ENCODE measurements around the gene PDGFA. TPM values are rescaled to one million over a fixed set of nuclear protein-coding genes. Genes with fewer than 3 reads are reported as not detected.

Gene PDGFA
- total RNA-seq, 1 donor from 2014 or later: 7.3 TPM

DNA sequence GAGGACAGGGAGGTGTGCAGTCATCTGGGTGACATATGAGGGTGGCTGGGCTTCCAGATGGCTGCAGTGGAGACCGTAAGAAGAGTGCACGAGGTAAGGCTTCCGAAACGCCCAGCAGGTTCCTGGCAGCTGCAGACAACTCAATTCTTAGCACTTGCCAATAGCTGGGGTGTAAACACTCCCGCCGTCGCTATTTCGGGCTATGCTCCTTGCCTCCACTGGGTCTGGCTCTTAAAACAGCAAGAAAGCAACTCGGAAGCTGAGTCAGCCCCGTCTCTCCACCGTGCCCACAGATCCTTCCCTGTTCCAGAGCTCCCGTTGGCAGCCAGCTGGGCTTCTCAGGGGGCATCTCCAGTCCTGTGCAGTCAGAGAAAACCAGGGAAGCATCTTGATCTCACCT is 6.1 kb upstream of the PDGFA start:
- POLR2A ChIA-PET: no interaction called here
- Mint-ChIP-seq H3K27me3 (no peaks in the 10 kb centered on the region), H3K4me1 (peaks cover 16% of the 10 kb centered on the region), H3K4me3 (no peak overlapping the region), H3K27ac (no peak overlapping the region), H3K9me3 (no peaks in the 10 kb centered on the region), H3K36me3 (ENCODE audit: low read depth) (no peaks in the 10 kb centered on the region)
- DNase-seq: no peak
- intact Hi-C loops (cut with micrococcal nuclease): loop anchor here (10.0 kb wide), 2 partner anchors 191 to 349 kb away; partner anchors contain the start of gene GET4
- no peak for ATAC-seq (ENCODE audit: low read depth)
- TF ChIP-seq, protein P1, sequence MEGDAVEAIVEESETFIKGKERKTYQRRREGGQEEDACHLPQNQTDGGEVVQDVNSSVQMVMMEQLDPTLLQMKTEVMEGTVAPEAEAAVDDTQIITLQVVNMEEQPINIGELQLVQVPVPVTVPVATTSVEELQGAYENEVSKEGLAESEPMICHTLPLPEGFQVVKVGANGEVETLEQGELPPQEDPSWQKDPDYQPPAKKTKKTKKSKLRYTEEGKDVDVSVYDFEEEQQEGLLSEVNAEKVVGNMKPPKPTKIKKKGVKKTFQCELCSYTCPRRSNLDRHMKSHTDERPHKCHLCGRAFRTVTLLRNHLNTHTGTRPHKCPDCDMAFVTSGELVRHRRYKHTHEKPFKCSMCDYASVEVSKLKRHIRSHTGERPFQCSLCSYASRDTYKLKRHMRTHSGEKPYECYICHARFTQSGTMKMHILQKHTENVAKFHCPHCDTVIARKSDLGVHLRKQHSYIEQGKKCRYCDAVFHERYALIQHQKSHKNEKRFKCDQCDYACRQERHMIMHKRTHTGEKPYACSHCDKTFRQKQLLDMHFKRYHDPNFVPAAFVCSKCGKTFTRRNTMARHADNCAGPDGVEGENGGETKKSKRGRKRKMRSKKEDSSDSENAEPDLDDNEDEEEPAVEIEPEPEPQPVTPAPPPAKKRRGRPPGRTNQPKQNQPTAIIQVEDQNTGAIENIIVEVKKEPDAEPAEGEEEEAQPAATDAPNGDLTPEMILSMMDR (IDR thresholded peaks at IDR 0.05): no peak
- CTCF ChIA-PET: interaction anchor here (0.6 kb wide), 1 partner anchor 1597 kb away, joined by 3 read pairs; no protein-coding TSS in a partner anchor

- intact Hi-C loops (cut with micrococcal nuclease): loop anchor here (10.0 kb wide), 2 partner anchors 190 to 350 kb away; partner anchors contain the start of gene GET4
- Mint-ChIP-seq H3K27ac (no peak overlapping the region), H3K4me1 (peaks cover 18% of the 10 kb centered on the region), H3K9me3 (no peaks in the 10 kb centered on the region), H3K36me3 (ENCODE audit: low read depth) (no peaks in the 10 kb centered on the region), H3K4me3 (no peak overlapping the region), H3K27me3 (no peaks in the 10 kb centered on the region)
- POLR2A ChIA-PET: no interaction called here
- ATAC-seq (ENCODE audit: low read depth) (no peak), DNase-seq (no peak)
- CTCF ChIA-PET: no interaction called here
- TF ChIP-seq, protein P1 (IDR thresholded peaks at IDR 0.05): no peak
These were observed 5.2 kb upstream of the PDGFA start for GRCh38 chr7:524800-525199.

DNA sequence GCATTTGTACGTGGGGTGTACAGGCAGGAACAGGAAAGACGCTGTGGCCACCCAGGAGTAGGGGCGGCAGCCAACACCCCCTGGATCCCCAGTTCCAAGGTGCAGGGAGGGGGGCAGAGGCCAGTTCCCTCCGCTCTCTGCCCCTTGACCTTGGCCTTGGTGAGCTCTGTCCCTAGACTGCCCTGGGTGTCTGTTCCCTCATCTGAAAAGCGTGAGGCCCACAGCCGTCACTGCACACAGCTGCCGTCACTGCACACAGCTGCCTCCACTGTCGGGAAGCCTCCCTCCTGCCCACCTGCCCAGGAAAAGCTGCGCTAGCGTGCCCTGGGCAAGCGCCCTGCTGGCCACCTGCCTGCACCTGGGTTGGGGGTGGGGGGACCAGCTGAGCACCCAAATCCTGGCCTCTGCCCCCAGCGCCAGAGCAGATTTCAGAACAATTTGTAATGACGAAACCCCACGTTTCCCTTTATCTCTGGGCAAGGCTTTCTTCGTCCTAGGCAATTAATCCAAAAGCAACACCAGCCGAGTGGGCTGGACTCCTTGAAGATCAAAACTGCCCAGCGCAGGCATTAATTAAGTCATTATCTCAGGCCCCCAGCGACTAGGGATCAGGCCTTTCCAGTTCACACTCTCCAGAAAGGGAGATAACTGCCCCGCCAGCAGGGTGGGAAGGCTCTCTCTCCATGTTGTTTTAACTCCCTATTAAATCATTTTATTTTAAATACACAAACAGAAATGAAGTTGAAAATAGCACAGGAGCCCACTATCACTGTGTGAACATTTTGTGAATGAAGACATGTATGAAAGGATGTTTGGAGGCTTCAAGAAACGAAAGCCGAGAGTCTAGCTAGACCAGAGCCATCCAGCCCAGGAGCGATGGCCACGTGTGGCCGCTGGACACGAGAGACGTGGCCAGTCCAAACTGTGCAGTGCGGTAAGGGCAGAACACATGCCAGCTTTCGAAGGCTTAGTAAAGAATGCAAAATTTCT is 4.0 kb upstream of the PDGFA start:
- ATAC-seq (ENCODE audit: low read depth) (no peak), DNase-seq (no peak)
- CTCF ChIA-PET: no interaction called here
- H3K4me1 Mint-ChIP-seq: peaks cover 18% of the 10 kb centered on the region
- H3K36me3 Mint-ChIP-seq (ENCODE audit: low read depth): no peaks in the 10 kb centered on the region
- intact Hi-C loops (cut with micrococcal nuclease): loop anchor here (2.0 to 10.0 kb wide), 3 partner anchors 77 to 351 kb away; partner anchors contain the start of gene GET4
- no peak overlapping the region for H3K4me3 Mint-ChIP-seq
- POLR2A ChIA-PET: no interaction called here
- TF ChIP-seq, protein P1 (IDR thresholded peaks at IDR 0.05): no peak
- H3K27ac Mint-ChIP-seq: no peak overlapping the region
- H3K9me3 Mint-ChIP-seq: no peaks in the 10 kb centered on the region
- peaks cover under 1% of the 10 kb centered on the region for H3K27me3 Mint-ChIP-seq

GRCh38 chr7:522951-523314 is 3.3 kb upstream of the PDGFA start:
- Mint-ChIP-seq H3K4me1 (peaks cover 23% of the 10 kb centered on the region), H3K27me3 (peaks cover 4% of the 10 kb centered on the region), H3K9me3 (no peaks in the 10 kb centered on the region), H3K36me3 (ENCODE audit: low read depth) (no peaks in the 10 kb centered on the region), H3K27ac (no peak overlapping the region), H3K4me3 (no peak overlapping the region)
- ATAC-seq (ENCODE audit: low read depth) (no peak), DNase-seq (no peak)
- TF ChIP-seq, protein P1 (IDR thresholded peaks at IDR 0.05): no peak
- ChIA-PET POLR2A (interaction anchor here (0.6 kb wide), 1 partner anchor 81 kb away, joined by 3 read pairs; no protein-coding TSS in a partner anchor), CTCF (no interaction called here)
- intact Hi-C loops (cut with micrococcal nuclease): loop anchor here (1.0 to 10.0 kb wide), 4 partner anchors 78 to 352 kb away; partner anchors contain the start of genes DNAAF5 and GET4
